Mesothelial cell of epicardium (in vitro differentiated cells): ENCODE measurements around the gene EHBP1L1. TPM values are rescaled to one million over a fixed set of nuclear protein-coding genes. Genes with fewer than 3 reads are reported as not detected.

Experiments
- DNase-seq, 2 experiments: peaks; one replicate each; pipeline ENCODE4 v3.0.0; 2021; ENCODE audit warnings: low spot score in 2 of 2; ENCODE audit not compliant: unreplicated experiment in 2 of 2
- H3K27ac Mint-ChIP-seq: 2 replicates; pipeline ENCODE4 v1.8.0; 2021; ENCODE audit warnings: mixed read lengths
- H3K27me3 Mint-ChIP-seq: 2 replicates; pipeline ENCODE4 v1.8.0; 2021; ENCODE audit warnings: low read depth, mixed read lengths
- H3K36me3 Mint-ChIP-seq: 2 replicates; pipeline ENCODE4 v1.8.0; 2021; ENCODE audit warnings: mixed read lengths
- H3K4me1 Mint-ChIP-seq: 2 replicates; pipeline ENCODE4 v1.8.0; 2021; ENCODE audit warnings: mixed read lengths
- H3K4me3 Mint-ChIP-seq: 2 replicates; pipeline ENCODE4 v1.8.0; 2021; ENCODE audit warnings: mild to moderate bottlenecking, moderate library complexity, mixed read lengths
- H3K9me3 Mint-ChIP-seq: 2 replicates; pipeline ENCODE4 v1.8.0; 2021; ENCODE audit warnings: mixed read lengths
- CTCF ChIP-seq: fragments of 200-600 bp; sonication (generic); IDR thresholded peaks from one replicate; pipeline ENCODE4 v1.5.0; 2021; ENCODE audit warnings: antibody characterized with exemption; ENCODE audit not compliant: unreplicated experiment
- total RNA-seq: library from RNA; stranded (reverse); gene quantifications from 3 replicates; pipeline ENCODE4 v1.2.1, GENCODE V29; 2021

The EHBP1L1 gene
- total RNA-seq, 1 donor from 2014 or later: 35.2 TPM

GRCh38 chr11:65609229-65609628, 33.4 kb downstream of the EHBP1L1 start:
- Mint-ChIP-seq H3K27ac (no peak overlapping the region), H3K4me3 (no peak overlapping the region), H3K4me1 (peaks cover 25% of the 10 kb centered on the region), H3K9me3 (no peaks in the 10 kb centered on the region), H3K27me3 (no peaks in the 10 kb centered on the region), H3K36me3 (peaks cover 13% of the 10 kb centered on the region)
- no peak for DNase-seq
- TF ChIP-seq CTCF: no peak

- Mint-ChIP-seq H3K9me3 (no peaks in the 10 kb centered on the region), H3K4me1 (peaks cover 25% of the 10 kb centered on the region), H3K27ac (no peak overlapping the region), H3K4me3 (no peak overlapping the region), H3K27me3 (no peaks in the 10 kb centered on the region), H3K36me3 (peaks cover 10% of the 10 kb centered on the region)
- no peak for TF ChIP-seq CTCF
- DNase-seq: no peak
Measured at GRCh38 chr11:65609665-65610064, 33.8 kb downstream of the EHBP1L1 start.

GRCh38 chr11:65610404-65610803, 34.6 kb downstream of the EHBP1L1 start:
- Mint-ChIP-seq H3K27me3 (no peaks in the 10 kb centered on the region), H3K4me1 (peaks cover 25% of the 10 kb centered on the region), H3K9me3 (no peaks in the 10 kb centered on the region), H3K27ac (no peak overlapping the region), H3K36me3 (peaks cover 10% of the 10 kb centered on the region), H3K4me3 (no peak overlapping the region)
- DNase-seq: no peak
- no peak for TF ChIP-seq CTCF

- H3K4me1 Mint-ChIP-seq: peaks cover 25% of the 10 kb centered on the region
- H3K9me3 Mint-ChIP-seq: no peaks in the 10 kb centered on the region
- no peaks in the 10 kb centered on the region for H3K27me3 Mint-ChIP-seq
- no peak overlapping the region for H3K27ac Mint-ChIP-seq
- DNase-seq: no peak
- H3K36me3 Mint-ChIP-seq: peaks cover 8% of the 10 kb centered on the region
- TF ChIP-seq CTCF: no peak
- no peak overlapping the region for H3K4me3 Mint-ChIP-seq
Measured at GRCh38 chr11:65611028-65611757, 35.3 kb downstream of the EHBP1L1 start.

- DNase-seq: no peak
- peaks cover 26% of the 10 kb centered on the region for H3K4me1 Mint-ChIP-seq
Measured at GRCh38 chr11:65611758-65612603, 36.1 kb downstream of the EHBP1L1 start.

More at GRCh38 chr11:65611758-65612603, 36.1 kb downstream of the EHBP1L1 start:
- TF ChIP-seq CTCF: no peak
- Mint-ChIP-seq H3K36me3 (peaks cover 8% of the 10 kb centered on the region), H3K27ac (peak overlapping the region; percentile 85), H3K4me3 (peak overlapping the region; percentile 87), H3K27me3 (no peaks in the 10 kb centered on the region), H3K9me3 (no peaks in the 10 kb centered on the region)
